ENCODE measurements around the gene WDR48. TPM values are rescaled to one million over a fixed set of nuclear protein-coding genes. Genes with fewer than 3 reads are reported as not detected.

Gene WDR48
- polyA plus RNA-seq, 1 donor = 37.3 TPM

- DNase-seq = no peak
Measured at GRCh38 chr3:39140341-39140971, 88.6 kb downstream of the WDR48 start.

DNA sequence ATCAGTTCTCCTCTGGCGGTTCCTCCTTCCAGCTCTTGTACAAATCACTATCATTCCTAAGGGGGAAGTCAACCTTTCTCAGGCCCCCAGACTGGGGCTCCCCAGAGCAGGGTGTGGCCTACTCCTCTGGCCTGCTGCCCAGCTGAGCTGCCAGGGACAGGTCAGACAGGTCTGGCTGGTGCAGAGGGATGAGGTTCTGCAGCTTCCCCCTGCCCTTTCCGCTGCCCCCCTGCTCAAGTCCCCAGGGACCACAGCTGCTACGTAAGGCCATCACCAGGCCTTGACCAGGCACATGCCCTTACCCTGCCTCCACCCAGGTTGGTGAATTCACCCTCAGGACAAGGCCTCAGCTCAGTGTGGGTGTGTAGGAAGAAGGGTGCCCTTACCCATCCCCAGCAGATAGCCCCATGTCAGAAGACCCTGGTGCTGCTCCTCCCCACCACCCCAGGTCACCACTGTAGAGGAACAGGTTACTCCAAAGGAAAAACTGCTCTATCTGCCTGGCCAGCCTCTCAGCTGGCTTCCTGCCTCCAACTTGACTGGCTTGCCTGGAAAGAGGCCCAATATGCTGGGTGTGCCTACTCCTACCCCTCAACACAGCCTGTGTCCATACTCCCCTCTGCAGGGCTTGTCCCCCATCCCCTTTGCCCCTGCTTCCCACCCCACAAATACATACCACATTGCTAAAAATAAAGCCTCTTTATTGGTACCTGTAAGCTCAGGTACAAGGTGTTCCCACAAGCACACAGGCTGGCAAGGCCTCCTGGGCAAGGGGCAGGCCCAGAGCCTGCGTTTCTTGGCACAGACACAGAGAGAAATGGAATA is 89.6 kb downstream of the WDR48 start:
- no peak for DNase-seq

DNA sequence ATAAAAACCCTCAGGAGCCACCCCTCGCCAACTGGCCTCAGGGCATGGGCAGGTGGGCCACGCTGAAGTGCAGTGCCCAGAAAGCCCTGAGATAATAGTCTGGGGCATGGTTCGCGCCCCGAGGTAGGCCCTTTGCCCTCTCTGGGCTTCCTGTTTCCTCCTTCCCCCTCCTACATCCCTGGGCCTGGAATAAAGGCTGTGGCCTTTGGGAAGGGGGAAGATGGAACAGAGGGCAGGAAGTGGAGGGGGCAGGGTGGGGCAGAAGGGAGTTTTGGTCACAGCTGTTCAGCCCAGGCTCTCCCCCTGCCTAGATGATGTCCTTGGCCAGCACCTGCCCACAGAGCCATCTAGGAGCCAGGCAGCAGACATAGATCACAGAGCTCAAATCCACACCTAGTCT is 90.3 kb downstream of the WDR48 start:
- DNase-seq = no peak

- DNase-seq = no peak
Measured at GRCh38 chr3:39143051-39143885, 91.5 kb downstream of the WDR48 start.

- DNase-seq = no peak
Measured at GRCh38 chr3:39144095-39144747, 92.4 kb downstream of the WDR48 start.

DNA sequence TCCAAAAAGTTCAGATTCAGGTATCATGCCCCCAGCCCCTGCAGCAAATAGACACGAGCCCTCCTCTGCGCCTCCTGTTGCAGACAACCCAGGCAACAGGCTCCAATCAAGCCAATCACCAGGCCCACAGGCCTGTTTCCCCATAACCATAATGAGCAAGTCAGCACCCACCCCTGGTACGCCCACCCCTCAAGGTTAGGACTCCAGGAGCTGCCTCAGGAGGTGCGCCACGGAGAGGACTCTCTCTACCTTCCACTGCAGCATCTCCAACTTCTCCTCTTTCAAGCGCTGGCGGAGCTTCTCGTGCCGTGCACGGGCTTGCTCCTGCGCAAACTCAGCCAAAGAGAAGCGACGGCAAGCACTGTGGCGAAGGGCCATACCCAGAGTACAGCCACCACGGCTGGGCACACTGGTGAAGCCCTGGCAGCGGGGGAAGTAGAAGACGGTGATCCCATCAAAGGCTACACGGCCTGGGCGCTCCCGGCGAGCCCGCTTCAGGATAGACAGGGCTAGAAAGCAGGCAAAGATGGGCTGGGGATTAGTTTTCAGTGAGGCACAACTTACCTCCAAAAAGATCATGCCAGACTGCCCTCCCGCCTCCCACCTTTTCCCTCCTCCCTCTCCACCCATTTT is 93.0 kb downstream of the WDR48 start:
- DNase-seq = no peak

DNA sequence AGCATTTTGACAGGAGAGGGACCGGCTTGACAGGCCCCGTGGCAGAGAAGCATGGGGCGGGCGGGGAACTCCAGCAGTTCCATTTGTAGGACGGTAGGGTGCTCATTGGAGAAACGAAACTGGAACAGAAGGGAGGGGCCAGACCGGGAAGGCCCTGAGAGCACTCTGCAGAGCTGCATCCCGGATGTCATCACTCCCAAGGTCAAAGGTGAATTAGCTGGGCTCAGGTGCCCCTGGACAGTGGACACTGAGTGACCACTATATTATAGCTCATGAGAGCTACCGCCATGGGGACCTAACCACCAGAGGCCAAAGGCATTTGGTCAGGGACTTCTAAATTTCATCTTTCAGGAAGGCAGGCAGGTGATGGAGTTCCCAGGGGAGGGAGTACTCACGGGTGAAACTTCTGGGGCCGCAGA is 94.3 kb downstream of the WDR48 start:
- DNase-seq = no peak

Other genes with a start within 250 kb of the WDR48 start
- gene SCN10A, start 235.8 kb upstream of the WDR48 start, polyA plus RNA-seq (ENCODE audit: insufficient read length) = not detected
- gene SCN11A, start 72 bp upstream of the WDR48 start, polyA plus RNA-seq (ENCODE audit: insufficient read length) = 4.0 TPM
- 38.5 TPM for gene GORASP1, start 55.6 kb downstream of the WDR48 start, polyA plus RNA-seq (ENCODE audit: insufficient read length)
- 2.9 TPM for gene TTC21A, start 55.7 kb downstream of the WDR48 start, polyA plus RNA-seq (ENCODE audit: insufficient read length)
- gene CSRNP1, start 101.6 kb downstream of the WDR48 start, polyA plus RNA-seq (ENCODE audit: insufficient read length) = 5.5 TPM
- gene XIRP1, start 140.6 kb downstream of the WDR48 start, polyA plus RNA-seq (ENCODE audit: insufficient read length) = 143 TPM
- gene CX3CR1, start 228.0 kb downstream of the WDR48 start, polyA plus RNA-seq (ENCODE audit: insufficient read length) = 6.7 TPM

Measured in hindlimb muscle (tissue), 1 donor.